GM10266 (cell line): Measurements from ENCODE around the gene FAM120AOS.

Source experiments
- DNase-seq: peaks from one replicate; pipeline ENCODE4 v3.0.0; 2012; ENCODE audit errors: extremely low spot score
- TF ChIP-seq, protein P1 (sequence below): IDR thresholded peaks from 2 replicates; pipeline ENCODE4 v1.5.1; 2012; ENCODE audit warnings: mild to moderate bottlenecking, low read depth; ENCODE audit not compliant: control insufficient read depth, insufficient read depth; ENCODE audit errors: missing control alignments

Gene FAM120AOS

DNA sequence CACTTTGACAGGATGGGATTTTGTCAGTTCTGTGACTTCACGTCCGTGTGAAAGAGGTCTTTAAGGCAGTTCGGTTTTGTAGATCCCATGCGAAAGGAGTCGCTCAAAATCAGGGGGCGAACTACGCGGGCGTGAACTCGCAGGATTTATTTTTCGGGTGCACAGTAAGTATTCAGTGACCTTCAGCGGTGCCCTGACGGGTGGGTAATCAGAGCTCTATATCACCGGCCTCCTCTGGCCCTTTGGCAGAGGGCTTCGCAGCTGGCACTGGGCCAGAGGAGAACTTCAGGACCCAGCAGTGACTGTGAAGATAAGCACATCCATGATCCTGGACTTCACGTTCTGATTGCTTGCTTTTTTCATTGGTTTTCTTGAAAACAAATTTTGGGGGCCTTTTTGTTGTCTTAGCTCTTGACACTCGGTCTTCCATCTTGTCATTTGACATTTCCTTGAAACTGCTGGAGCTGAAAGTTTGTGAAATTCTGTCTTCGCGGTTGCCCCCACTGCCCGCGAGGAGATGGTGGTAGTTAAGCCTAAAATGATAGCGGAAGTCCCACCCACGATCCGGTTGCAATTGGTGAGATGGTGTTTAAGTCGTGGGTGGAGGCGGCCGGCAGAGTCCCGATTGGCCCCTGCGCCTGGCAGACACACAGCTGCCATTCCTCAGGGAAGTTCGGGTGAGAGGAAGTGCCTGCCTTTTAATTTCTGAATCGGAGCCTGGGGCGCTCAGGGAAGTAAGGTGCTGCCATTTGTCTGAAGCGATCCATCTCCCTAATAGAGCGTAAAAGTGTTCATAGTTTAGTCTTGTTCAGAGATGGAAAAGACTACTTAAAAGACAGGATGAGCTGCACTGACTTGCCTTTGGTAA is at the start of gene FAM120AOS:
Gene FAM120AOS (minus strand): TSS at position 535 of the 868 bp plus-strand sequence. CDS start 872 bp downstream, outside the sequence.
- DNase-seq, result peak; percentile 89
- TF ChIP-seq, protein P1, sequence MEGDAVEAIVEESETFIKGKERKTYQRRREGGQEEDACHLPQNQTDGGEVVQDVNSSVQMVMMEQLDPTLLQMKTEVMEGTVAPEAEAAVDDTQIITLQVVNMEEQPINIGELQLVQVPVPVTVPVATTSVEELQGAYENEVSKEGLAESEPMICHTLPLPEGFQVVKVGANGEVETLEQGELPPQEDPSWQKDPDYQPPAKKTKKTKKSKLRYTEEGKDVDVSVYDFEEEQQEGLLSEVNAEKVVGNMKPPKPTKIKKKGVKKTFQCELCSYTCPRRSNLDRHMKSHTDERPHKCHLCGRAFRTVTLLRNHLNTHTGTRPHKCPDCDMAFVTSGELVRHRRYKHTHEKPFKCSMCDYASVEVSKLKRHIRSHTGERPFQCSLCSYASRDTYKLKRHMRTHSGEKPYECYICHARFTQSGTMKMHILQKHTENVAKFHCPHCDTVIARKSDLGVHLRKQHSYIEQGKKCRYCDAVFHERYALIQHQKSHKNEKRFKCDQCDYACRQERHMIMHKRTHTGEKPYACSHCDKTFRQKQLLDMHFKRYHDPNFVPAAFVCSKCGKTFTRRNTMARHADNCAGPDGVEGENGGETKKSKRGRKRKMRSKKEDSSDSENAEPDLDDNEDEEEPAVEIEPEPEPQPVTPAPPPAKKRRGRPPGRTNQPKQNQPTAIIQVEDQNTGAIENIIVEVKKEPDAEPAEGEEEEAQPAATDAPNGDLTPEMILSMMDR, result no peak

DNA sequence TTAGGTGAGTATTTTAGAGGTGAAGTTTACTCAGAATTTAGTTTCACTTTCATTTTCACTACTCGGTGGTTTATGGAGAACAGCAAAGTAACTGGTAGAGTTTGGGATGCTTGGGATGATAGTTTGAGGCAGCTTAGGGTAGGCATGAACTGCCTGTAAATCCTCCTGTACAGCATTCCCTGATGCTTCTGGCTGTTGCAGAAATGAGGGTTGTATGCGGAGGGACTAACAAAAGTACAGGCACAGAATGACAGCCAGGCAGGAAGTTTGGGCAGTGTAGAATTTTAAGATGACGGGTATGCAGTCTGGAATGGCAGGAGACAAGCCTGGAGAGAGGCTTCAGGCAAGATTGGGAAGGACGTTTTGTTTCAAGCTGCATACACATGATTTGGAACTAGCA is 48.0 kb upstream of the FAM120AOS start:
- no peak for DNase-seq
- TF ChIP-seq, protein P1, result no peak

DNA sequence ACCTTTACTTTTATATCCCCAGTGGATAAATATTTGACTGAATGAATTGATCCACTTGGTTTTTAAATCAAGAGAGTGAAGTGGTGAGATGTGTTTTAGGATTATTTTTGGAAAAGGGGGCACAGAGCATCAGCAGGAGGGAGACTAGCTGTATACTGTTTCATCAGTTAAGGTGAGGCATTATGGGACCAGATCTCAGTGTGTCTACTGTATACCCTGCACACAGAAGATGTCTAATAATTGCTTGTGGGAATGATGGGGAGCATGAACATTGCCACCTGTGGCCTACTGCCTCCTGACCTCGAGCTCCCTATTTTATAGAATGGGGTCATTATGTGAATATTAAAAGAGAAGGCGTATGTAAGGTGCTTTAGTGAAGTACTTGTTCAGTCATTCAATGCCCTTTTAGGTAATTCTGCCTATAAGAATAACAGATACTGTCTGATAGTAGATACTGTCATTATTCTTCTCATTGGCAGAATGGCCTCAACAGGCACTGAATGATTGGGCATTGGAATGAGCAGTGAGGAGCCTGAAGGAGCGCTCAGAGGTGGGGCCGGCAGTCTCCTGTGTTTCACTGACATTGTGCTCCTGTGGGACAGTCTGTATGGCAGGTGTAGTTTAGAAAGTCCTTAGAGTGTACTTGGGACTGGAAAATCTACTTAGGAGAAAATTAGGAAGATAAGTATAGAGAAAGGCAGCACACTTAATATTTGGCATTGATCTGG is 47.4 kb upstream of the FAM120AOS start:
- TF ChIP-seq, protein P1, result no peak
- DNase-seq, result no peak

DNA sequence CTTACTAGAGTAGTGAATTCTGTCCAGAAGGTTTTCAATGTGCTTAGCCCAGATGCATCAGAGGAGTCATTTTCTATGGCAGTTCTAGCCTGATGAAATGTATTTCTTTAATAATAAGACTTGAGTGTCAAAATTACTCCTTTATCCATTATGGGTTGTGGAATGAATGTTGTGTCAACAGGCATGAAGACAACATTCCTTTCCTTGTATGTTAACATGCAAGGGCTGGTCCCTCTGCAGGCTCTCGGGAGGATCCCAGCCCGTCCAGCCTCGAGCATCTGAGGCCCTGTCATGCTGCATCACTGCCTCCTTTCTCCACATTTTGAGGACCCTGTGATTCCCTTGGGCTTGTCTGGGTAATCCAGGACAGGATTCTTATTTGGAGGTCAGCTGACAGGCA is 42.9 kb upstream of the FAM120AOS start:
- TF ChIP-seq, protein P1, result no peak
- no peak for DNase-seq

DNA sequence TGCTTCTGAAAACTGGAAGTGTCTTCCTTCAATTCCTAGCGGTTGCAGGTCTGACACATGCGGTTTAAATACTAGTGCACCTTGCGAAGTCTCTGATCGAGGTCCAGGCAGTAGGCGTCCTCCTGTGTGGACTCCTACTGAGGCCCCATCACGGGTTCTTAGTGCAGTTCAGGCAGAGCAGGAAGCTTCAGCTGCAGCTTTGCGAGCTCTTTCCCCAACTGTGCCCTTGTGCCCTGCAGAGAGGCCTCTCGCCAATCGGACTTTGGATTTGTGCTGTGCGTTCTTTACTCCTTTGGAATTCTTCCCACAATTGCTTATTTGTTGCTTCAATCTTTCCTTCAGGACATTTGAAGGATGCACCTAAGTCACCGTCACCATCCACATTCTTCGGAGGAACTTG is 40.6 kb upstream of the FAM120AOS start:
- no peak for DNase-seq

DNA sequence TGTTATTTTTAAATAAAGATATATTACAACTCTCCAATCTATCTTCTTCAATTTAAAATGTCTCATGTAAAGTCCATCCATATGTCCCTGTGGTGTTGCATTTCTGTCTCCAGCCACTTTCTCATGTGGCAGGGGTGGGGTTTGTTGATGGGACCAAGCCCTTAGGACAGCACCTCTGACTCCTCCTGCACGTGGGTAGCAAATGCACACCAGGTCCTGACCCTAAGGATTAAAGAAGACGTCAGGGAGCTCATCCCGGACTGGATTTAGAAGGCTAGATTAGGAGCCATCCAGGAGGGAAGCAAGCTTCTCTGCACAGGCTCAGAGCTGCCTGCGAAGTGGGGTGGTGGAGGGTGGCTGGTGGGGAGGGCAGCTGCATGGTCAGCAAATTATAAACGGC is 38.9 kb upstream of the FAM120AOS start:
- TF ChIP-seq, protein P1, result no peak
- no peak for DNase-seq

More for the DNA sequence above, 40.6 kb upstream of the FAM120AOS start:
- TF ChIP-seq, protein P1, result no peak
